Measurements from ENCODE around the gene ZNF664.
"Not testable (repeated sequence)": the region's sequence is repeated elsewhere in the genome, so short reads cannot be mapped to it uniquely, and the experiment has no call there.

The ZNF664 gene

DNA sequence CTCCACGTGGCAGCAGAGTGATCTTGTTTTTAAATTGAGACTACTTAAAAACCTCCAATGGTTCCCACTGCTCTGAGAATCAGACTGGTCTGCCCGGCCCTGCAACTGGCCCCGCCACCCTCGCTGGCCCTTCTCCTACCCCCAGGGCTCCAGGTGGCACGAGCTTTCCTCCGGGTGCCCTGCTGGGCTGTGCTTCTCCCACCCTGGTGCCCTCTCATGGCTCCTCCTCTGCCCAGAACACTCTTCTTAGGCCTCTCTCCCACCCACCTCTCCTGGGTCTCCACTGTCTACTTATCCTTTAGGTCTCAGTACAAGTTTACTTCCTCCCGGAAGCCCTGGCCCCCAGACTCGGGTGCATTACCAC, 26.9 kb upstream of the ZNF664 start:
- TF ChIP-seq, protein P1, sequence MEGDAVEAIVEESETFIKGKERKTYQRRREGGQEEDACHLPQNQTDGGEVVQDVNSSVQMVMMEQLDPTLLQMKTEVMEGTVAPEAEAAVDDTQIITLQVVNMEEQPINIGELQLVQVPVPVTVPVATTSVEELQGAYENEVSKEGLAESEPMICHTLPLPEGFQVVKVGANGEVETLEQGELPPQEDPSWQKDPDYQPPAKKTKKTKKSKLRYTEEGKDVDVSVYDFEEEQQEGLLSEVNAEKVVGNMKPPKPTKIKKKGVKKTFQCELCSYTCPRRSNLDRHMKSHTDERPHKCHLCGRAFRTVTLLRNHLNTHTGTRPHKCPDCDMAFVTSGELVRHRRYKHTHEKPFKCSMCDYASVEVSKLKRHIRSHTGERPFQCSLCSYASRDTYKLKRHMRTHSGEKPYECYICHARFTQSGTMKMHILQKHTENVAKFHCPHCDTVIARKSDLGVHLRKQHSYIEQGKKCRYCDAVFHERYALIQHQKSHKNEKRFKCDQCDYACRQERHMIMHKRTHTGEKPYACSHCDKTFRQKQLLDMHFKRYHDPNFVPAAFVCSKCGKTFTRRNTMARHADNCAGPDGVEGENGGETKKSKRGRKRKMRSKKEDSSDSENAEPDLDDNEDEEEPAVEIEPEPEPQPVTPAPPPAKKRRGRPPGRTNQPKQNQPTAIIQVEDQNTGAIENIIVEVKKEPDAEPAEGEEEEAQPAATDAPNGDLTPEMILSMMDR (conservative IDR thresholded peaks at IDR 0.05; ENCODE audit: low read depth, low read length), result no peak
- H3K4me3 ChIP-seq (ENCODE audit: low read depth, low read length), result no peak overlapping the region
- no peak for DNase-seq (ENCODE audit: low read depth)

DNA sequence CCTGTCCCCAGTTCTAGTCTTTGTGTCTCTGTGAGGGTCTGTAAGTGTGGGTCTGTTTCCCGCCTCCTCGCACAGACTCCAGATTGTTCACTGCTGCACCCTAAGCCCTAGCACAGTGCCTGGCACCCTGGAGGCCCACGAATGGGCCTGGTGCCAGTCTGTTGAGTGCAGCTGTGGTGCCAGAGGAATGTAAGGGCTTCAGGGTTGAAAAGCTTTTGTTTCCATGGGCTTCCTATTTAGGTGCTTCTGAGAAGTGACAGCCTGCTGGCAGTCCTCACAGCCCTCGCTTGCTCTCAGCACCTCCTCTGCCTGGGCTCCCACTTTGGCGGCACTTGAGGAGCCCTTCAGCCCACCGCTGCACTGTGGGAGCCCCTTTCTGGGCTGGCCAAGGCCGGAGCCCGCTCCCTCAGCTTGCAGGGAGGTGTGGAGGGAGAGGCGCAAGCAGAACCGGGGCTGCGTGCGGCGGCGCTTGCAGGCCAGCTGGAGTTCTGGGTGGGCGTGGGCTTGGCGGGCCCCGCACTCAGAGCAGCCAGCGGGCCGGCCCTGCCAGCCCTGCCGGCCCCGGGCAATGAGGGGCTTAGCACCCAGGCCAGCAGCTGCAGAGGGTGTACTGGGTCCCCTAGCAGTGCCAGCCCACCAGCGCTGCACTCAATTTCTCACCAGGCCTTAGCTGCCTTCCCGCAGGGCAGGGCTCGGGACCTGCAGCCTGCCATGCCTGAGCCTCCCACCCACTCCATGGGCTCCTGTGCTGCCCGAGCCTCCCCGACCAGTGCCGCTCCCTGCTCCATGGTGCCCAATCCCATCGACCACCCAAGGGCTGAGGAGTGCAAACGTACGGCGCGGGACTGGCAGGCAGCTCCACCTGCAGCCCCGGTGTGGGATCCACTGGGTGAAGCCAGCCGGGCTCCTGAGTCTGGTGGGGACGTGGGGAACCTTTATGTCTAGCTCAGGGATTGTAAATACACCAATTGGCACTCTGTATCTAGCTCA, 26.2 kb upstream of the ZNF664 start:
- DNase-seq (ENCODE audit: low read depth); H3K4me3 ChIP-seq (ENCODE audit: low read depth, low read length): not testable (repeated sequence)

DNA sequence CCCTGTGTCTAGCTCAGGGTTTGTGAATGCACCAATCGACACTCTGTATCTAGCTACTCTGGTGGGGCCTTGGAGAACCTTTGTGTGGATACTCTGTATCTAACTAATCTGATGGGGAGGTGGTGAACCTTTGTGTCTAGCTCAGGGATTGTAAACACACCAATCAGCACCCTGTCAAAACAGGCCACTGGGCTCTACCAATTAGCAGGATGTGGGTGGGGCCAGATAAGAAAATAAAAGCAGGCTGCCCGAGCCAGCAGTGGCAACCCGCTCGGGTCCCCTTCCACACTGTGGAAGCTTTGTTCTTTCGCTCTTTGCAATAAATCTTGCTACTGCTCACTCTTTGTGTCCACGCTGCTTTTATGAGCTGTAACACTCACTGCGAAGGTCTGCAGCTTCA, 25.5 kb upstream of the ZNF664 start:
- DNase-seq (ENCODE audit: low read depth); H3K4me3 ChIP-seq (ENCODE audit: low read depth, low read length): not testable (repeated sequence)

DNA sequence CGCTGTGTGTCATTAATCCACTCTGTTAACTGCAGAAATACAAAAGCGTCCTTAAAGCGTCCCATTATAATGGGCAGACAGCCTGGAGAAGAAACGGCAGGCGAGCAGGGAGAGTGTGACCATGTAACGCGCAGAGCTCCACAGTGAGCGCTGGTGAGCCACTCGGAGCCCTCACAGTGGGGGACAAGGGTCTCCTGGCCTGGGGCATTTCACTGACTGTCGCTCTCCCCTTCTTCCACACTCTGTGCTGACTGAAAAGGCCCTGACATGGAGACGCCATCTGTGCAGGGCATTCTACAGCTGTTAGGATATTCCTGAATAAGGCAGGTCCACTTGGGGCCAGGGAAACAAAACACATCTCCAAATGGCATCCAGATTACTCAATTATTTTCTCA, 24.6 kb upstream of the ZNF664 start:
- DNase-seq (ENCODE audit: low read depth), result no peak
- TF ChIP-seq, protein P1 (conservative IDR thresholded peaks at IDR 0.05; ENCODE audit: low read depth, low read length), result no peak
- no peak overlapping the region for H3K4me3 ChIP-seq (ENCODE audit: low read depth, low read length)

DNA sequence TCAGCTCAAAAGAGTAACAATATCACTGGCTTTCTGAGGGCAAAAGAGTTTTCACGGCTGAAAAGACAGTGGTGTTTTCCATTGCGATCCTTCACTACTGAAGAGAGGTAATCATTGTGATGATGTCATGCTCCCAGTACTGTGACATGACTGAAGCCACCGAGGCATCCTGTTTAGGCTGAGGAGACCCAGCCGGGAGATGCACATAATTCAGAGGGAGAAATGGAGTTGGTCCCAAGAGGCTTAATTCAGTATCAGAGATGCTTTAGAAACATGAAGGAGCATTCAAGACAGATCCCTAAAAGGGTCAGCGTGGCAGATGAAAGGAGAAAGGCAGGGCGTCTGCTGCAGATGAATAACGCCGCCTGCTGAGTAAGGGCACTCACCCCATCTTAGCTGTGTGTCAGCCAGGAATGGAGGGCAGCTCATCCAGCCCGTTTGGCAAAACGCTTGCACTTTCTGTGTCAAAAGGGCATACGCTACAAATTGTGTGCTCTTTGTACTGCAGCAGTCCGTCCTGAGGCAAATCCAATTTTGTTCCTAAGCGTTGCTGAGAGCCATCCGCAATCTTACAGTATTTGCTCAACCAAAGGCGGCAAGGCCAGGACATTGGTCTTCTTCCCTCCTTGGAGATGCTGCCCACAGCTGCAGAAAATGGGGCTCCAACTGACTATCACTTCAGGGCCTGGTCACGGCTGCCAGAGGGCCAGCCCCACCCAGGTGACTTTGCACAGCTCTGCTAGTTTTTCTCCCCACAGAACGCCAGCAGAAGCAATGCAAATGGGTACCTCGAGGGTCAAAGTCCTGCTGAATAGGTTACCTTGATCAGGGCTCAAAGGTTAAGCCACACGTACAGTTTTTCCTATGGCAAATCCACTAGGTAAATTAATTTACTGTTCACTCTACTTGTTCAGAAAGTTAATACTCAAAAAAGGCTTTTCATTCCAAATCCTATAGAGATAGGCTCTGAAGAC, 23.9 kb upstream of the ZNF664 start:
- TF ChIP-seq, protein P1 (conservative IDR thresholded peaks at IDR 0.05; ENCODE audit: low read depth, low read length), result no peak
- H3K4me3 ChIP-seq (ENCODE audit: low read depth, low read length), result no peak overlapping the region
- DNase-seq (ENCODE audit: low read depth), result no peak

DNA sequence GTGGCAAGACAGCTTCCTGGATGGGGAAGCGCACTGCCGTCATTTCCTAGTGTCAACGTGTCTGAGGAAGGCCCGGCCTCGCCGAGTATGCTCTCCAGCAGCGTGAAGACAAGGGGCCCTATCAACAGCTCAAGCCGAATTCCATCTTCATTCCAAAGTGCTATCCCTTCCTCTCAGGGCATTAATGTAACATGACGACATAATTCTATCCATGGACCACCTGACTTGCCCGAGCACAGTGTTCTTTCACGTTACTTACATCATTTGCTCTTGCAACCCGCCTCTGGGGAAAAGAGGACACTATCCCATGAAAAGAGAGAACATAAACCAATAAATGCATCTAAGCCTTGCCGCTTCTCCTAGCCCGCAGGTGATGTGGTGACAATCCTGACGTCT, 23.2 kb upstream of the ZNF664 start:
- DNase-seq (ENCODE audit: low read depth), result no peak
- TF ChIP-seq, protein P1 (conservative IDR thresholded peaks at IDR 0.05; ENCODE audit: low read depth, low read length), result no peak
- H3K4me3 ChIP-seq (ENCODE audit: low read depth, low read length), result no peak overlapping the region

DNA sequence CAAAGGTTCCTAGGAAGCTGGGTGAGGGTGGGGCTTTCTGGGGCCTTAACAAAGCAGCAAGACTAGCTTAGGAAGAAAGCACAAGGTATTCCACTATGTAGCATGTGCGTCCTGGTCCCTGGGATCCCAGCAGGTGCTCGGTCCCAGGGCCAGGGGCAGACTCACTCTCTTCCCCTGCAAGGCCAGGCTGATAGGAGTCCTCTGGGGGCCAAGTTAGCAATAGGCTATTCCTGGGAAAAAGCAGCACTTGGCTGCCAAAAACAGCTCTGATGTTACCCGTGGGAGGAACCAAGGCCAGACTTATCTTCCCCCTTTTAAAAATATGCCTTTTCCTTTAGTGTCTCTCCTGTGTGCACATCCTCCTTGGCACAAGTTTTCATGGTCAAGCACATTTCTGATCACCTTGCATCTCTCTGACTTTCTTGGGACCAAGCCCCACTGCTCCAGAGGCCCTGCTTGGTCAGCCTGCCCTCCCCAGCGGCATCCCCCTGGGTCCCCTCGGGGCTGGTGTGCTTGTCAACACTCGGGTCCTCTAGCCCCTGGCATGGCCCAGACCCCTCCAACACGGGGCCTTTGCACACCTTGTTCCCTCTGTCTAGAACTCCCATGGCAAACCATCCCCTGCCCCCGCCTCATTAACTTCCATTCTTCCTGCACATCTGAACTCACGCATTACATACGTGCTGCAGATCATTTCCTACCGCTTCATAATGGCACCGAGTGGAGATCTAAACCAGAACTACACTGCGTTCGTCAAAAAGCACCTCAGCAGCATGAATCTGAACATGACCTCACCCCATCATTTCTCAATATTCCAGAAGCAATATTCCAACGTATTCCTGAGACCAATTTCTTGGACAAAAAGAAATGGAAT, 22.3 kb upstream of the ZNF664 start:
- DNase-seq (ENCODE audit: low read depth), result no peak
- TF ChIP-seq, protein P1 (conservative IDR thresholded peaks at IDR 0.05; ENCODE audit: low read depth, low read length), result no peak
- H3K4me3 ChIP-seq (ENCODE audit: low read depth, low read length), result no peak overlapping the region

Measured in choroid plexus epithelial cell (primary cell).